Mesothelial cell of epicardium (in vitro differentiated cells): ENCODE data around the gene VAT1. TPM values are rescaled to one million over a fixed set of nuclear protein-coding genes. Genes with fewer than 3 reads are reported as not detected.
"Not testable (repeated sequence)": the region's sequence is repeated elsewhere in the genome, so short reads cannot be mapped to it uniquely, and the experiment has no call there.

Source experiments
- DNase-seq, 2 experiments: peaks; one replicate each; pipeline ENCODE4 v3.0.0; 2021; ENCODE audit warnings: low spot score in 2 of 2; ENCODE audit not compliant: unreplicated experiment in 2 of 2
- H3K27ac Mint-ChIP-seq: 2 replicates; pipeline ENCODE4 v1.8.0; 2021; ENCODE audit warnings: mixed read lengths
- H3K27me3 Mint-ChIP-seq: 2 replicates; pipeline ENCODE4 v1.8.0; 2021; ENCODE audit warnings: low read depth, mixed read lengths
- H3K36me3 Mint-ChIP-seq: 2 replicates; pipeline ENCODE4 v1.8.0; 2021; ENCODE audit warnings: mixed read lengths
- H3K4me1 Mint-ChIP-seq: 2 replicates; pipeline ENCODE4 v1.8.0; 2021; ENCODE audit warnings: mixed read lengths
- H3K4me3 Mint-ChIP-seq: 2 replicates; pipeline ENCODE4 v1.8.0; 2021; ENCODE audit warnings: mild to moderate bottlenecking, moderate library complexity, mixed read lengths
- H3K9me3 Mint-ChIP-seq: 2 replicates; pipeline ENCODE4 v1.8.0; 2021; ENCODE audit warnings: mixed read lengths
- CTCF ChIP-seq: fragments of 200-600 bp; sonication (generic); IDR thresholded peaks from one replicate; pipeline ENCODE4 v1.5.0; 2021; ENCODE audit warnings: antibody characterized with exemption; ENCODE audit not compliant: unreplicated experiment
- total RNA-seq: library from RNA; stranded (reverse); gene quantifications from 3 replicates; pipeline ENCODE4 v1.2.1, GENCODE V29; 2021

The VAT1 gene
- total RNA-seq, 1 donor from 2014 or later = 211 TPM

GRCh38 chr17:42975265-42975664 lies 46.9 kb downstream of the VAT1 start:
- no peaks in the 10 kb centered on the region for H3K27me3 Mint-ChIP-seq
- no peak overlapping the region for H3K27ac Mint-ChIP-seq
- no peaks in the 10 kb centered on the region for H3K9me3 Mint-ChIP-seq
- TF ChIP-seq CTCF = no peak
- no peak overlapping the region for H3K4me3 Mint-ChIP-seq
- no peaks in the 10 kb centered on the region for H3K36me3 Mint-ChIP-seq
- DNase-seq = no peak
- H3K4me1 Mint-ChIP-seq = peaks cover 13% of the 10 kb centered on the region

DNA sequence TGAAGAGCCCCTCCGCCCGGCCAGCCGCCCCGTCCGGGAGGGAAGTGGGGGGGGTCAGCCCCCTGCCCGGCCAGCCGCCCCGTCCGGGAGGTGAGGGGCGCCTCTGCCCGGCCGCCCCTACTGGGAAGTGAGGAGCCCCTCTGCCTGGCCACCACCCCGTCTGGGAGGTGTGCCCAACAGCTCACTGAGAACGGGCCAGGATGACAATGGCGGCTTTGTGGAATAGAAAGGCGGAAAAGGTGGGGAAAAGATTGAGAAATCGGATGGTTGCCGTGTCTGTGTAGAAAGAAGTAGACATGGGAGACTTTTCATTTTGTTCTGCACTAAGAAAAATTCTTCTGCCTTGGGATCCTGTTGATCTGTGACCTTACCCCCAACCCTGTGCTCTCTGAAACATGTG lies 48.9 kb downstream of the VAT1 start:
- H3K27ac Mint-ChIP-seq, H3K4me1 Mint-ChIP-seq: not testable (repeated sequence)

GRCh38 chr17:42971589-42971988 lies 50.6 kb downstream of the VAT1 start:
- Mint-ChIP-seq H3K4me1 (no peaks in the 10 kb centered on the region), H3K36me3 (no peaks in the 10 kb centered on the region), H3K4me3 (no peak overlapping the region), H3K27ac (no peak overlapping the region), H3K27me3 (no peaks in the 10 kb centered on the region), H3K9me3 (no peaks in the 10 kb centered on the region)
- no peak for TF ChIP-seq CTCF
- DNase-seq = no peak

More for the DNA sequence above, 48.9 kb downstream of the VAT1 start:
- not testable (repeated sequence) for H3K4me3 Mint-ChIP-seq, H3K9me3 Mint-ChIP-seq, H3K36me3 Mint-ChIP-seq, DNase-seq, H3K27me3 Mint-ChIP-seq

- H3K36me3 Mint-ChIP-seq = no peaks in the 10 kb centered on the region
- H3K9me3 Mint-ChIP-seq = no peaks in the 10 kb centered on the region
- no peaks in the 10 kb centered on the region for H3K27me3 Mint-ChIP-seq
- no peak overlapping the region for H3K27ac Mint-ChIP-seq
- no peak overlapping the region for H3K4me3 Mint-ChIP-seq
- DNase-seq = no peak
- H3K4me1 Mint-ChIP-seq = peaks cover 5% of the 10 kb centered on the region
- no peak for TF ChIP-seq CTCF
Measured at GRCh38 chr17:42969001-42969581, 53.1 kb downstream of the VAT1 start.

DNA sequence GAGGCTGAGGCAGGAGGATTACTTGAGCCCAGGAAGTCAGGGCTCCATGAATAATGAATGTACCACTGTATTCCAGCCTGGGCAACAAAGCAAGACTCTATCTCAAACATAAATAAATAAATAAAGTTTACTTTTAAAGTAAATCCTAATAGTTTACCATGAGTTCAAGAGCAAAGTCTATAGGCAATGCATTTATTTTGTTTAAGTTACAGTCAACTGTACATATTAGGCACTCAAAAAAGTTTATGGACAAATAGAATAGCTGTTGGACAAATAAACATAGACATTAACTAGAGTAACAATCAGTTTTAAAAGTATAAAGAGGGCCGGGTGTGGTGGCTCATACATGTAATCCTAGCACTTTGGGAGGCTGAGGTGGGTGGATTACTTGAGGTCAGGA lies 54.3 kb downstream of the VAT1 start:
- no peak for DNase-seq
- no peak overlapping the region for H3K27ac Mint-ChIP-seq
- H3K4me1 Mint-ChIP-seq = peaks cover 12% of the 10 kb centered on the region
- no peaks in the 10 kb centered on the region for H3K9me3 Mint-ChIP-seq
- H3K27me3 Mint-ChIP-seq = no peaks in the 10 kb centered on the region
- peaks cover 4% of the 10 kb centered on the region for H3K36me3 Mint-ChIP-seq
- H3K4me3 Mint-ChIP-seq = no peak overlapping the region
- no peak for TF ChIP-seq CTCF

Other genes with a start within 250 kb of the VAT1 start
- gene VPS25, start 248.9 kb downstream of the VAT1 start, total RNA-seq = 59.4 to 65.0 TPM (median 64.9 TPM) in 3 replicates
- 1.3 to 1.8 TPM (median 1.7 TPM) in 3 replicates for gene WNK4, start 241.8 kb downstream of the VAT1 start, total RNA-seq
- gene COA3, start 223.7 kb downstream of the VAT1 start, total RNA-seq = 52.4 to 57.4 TPM (median 54.3 TPM) in 3 replicates
- 0.09 to 0.14 TPM in 2 of 3 replicates, not detected in the other for gene CNTD1, start 223.5 kb downstream of the VAT1 start, total RNA-seq
- 54.5 to 55.8 TPM (median 55.2 TPM) in 3 replicates for gene BECN1, start 198.1 kb downstream of the VAT1 start, total RNA-seq
- gene PSME3, start 189.0 kb downstream of the VAT1 start, total RNA-seq = 88.7 to 92.8 TPM (median 92.0 TPM) in 3 replicates
- gene AOC2, start 177.8 kb downstream of the VAT1 start, total RNA-seq = 3.0 to 3.8 TPM (median 3.4 TPM) in 3 replicates
- gene AOC3, start 171.2 kb downstream of the VAT1 start, total RNA-seq = 1.5 to 2.3 TPM (median 1.9 TPM) in 3 replicates
- gene G6PC1, start 121.6 kb downstream of the VAT1 start, total RNA-seq = not detected in 3 replicates
- 58.6 to 66.0 TPM (median 59.1 TPM) in 3 replicates for gene AARSD1, start 57.9 kb downstream of the VAT1 start, total RNA-seq
- 1.5 to 2.0 TPM (median 1.6 TPM) in 3 replicates for gene PTGES3L, start 42.3 kb downstream of the VAT1 start, total RNA-seq
- 13.1 to 13.9 TPM (median 13.2 TPM) in 3 replicates for gene RUNDC1, start 41.8 kb downstream of the VAT1 start, total RNA-seq
- 1,019 to 1,067 TPM (median 1,060 TPM) in 3 replicates for gene RPL27, start 24.0 kb downstream of the VAT1 start, total RNA-seq
- gene IFI35, start 15.6 kb downstream of the VAT1 start, total RNA-seq = 5.6 to 6.3 TPM (median 5.9 TPM) in 3 replicates
- 7.6 to 8.7 TPM (median 8.7 TPM) in 3 replicates for gene RND2, start 2.8 kb upstream of the VAT1 start, total RNA-seq
- gene BRCA1, start 103.0 kb upstream of the VAT1 start, total RNA-seq = 12.5 to 15.5 TPM (median 12.6 TPM) in 3 replicates
- gene NBR1, start 148.8 kb upstream of the VAT1 start, total RNA-seq = 61.6 to 63.5 TPM (median 63.3 TPM) in 3 replicates
- 12.6 to 14.1 TPM (median 13.3 TPM) in 3 replicates for gene TMEM106A, start 189.5 kb upstream of the VAT1 start, total RNA-seq
- not detected in 3 replicates for gene CCDC200, start 206.2 kb upstream of the VAT1 start, total RNA-seq
- 5,898 to 7,362 TPM (median 7,002 TPM) in 3 replicates for gene RNU2-1, start 211.6 kb upstream of the VAT1 start, total RNA-seq